ENCODE measurements around the gene ANKMY2. TPM values are rescaled to one million over a fixed set of nuclear protein-coding genes. Genes with fewer than 3 reads are reported as not detected.
"Not testable (repeated sequence)": the region's sequence is repeated elsewhere in the genome, so short reads cannot be mapped to it uniquely, and the experiment has no call there.

The ANKMY2 gene
- total RNA-seq, 1 donor from 2014 or later, result 36.5 TPM

- no peak for DNase-seq (ENCODE audit: low spot score)
- intact Hi-C loops (cut with DNase I), result no loop called here
These were observed 8.9 kb downstream of the ANKMY2 start for GRCh38 chr7:16636555-16637101.

- intact Hi-C loops (cut with DNase I), result no loop called here
- DNase-seq (ENCODE audit: low spot score), result no peak
These were observed 11.2 kb downstream of the ANKMY2 start for GRCh38 chr7:16634271-16634738.

GRCh38 chr7:16630654-16631053, 14.9 kb downstream of the ANKMY2 start:
- DNase-seq (ENCODE audit: low spot score), result no peak
- intact Hi-C loops (cut with DNase I), result no loop called here

- intact Hi-C loops (cut with DNase I), result no loop called here
These were observed 18.3 kb downstream of the ANKMY2 start for GRCh38 chr7:16627236-16627635.

GRCh38 chr7:16626388-16626787, 19.2 kb downstream of the ANKMY2 start:
- no peak for DNase-seq (ENCODE audit: low spot score)
- intact Hi-C loops (cut with DNase I), result no loop called here

More at GRCh38 chr7:16627236-16627635, 18.3 kb downstream of the ANKMY2 start:
- no peak for DNase-seq (ENCODE audit: low spot score)

- intact Hi-C loops (cut with DNase I), result no loop called here
- no peak for DNase-seq (ENCODE audit: low spot score)
These were observed 25.6 kb downstream of the ANKMY2 start for GRCh38 chr7:16619979-16620408.

GRCh38 chr7:16616542-16616941, 29.0 kb downstream of the ANKMY2 start:
- intact Hi-C loops (cut with DNase I), result no loop called here
- no peak for DNase-seq (ENCODE audit: low spot score)

- intact Hi-C loops (cut with DNase I), result no loop called here
- no peak for DNase-seq (ENCODE audit: low spot score)
These were observed 29.4 kb downstream of the ANKMY2 start for GRCh38 chr7:16616122-16616521.

- intact Hi-C loops (cut with DNase I), result no loop called here
- no peak for DNase-seq (ENCODE audit: low spot score)
These were observed 30.3 kb downstream of the ANKMY2 start for GRCh38 chr7:16615228-16615627.

GRCh38 chr7:16611711-16612110, 33.8 kb downstream of the ANKMY2 start:
- intact Hi-C loops (cut with DNase I), result no loop called here
- no peak for DNase-seq (ENCODE audit: low spot score)

- intact Hi-C loops (cut with DNase I), result no loop called here
- DNase-seq (ENCODE audit: low spot score), result no peak
These were observed 35.6 kb downstream of the ANKMY2 start for GRCh38 chr7:16609842-16610450.

- no peak for DNase-seq (ENCODE audit: low spot score)
- intact Hi-C loops (cut with DNase I), result no loop called here
These were observed 38.9 kb downstream of the ANKMY2 start for GRCh38 chr7:16606704-16607103.

GRCh38 chr7:16604054-16604453, 41.5 kb downstream of the ANKMY2 start:
- intact Hi-C loops (cut with DNase I), result no loop called here
- no peak for DNase-seq (ENCODE audit: low spot score)

GRCh38 chr7:16603633-16604032, 41.9 kb downstream of the ANKMY2 start:
- intact Hi-C loops (cut with DNase I), result no loop called here
- no peak for DNase-seq (ENCODE audit: low spot score)

- DNase-seq (ENCODE audit: low spot score), result no peak
- intact Hi-C loops (cut with DNase I), result no loop called here
These were observed 45.7 kb downstream of the ANKMY2 start for GRCh38 chr7:16599860-16600259.

- no peak for DNase-seq (ENCODE audit: low spot score)
- intact Hi-C loops (cut with DNase I), result no loop called here
These were observed 47.5 kb downstream of the ANKMY2 start for GRCh38 chr7:16598015-16598414.

GRCh38 chr7:16595596-16595995, 50.0 kb downstream of the ANKMY2 start:
- intact Hi-C loops (cut with DNase I); DNase-seq (ENCODE audit: low spot score): not testable (repeated sequence)

GRCh38 chr7:16594676-16595075, 50.9 kb downstream of the ANKMY2 start:
- no peak for DNase-seq (ENCODE audit: low spot score)
- intact Hi-C loops (cut with DNase I), result no loop called here

- intact Hi-C loops (cut with DNase I), result no loop called here
- DNase-seq (ENCODE audit: low spot score), result no peak
These were observed 51.5 kb downstream of the ANKMY2 start for GRCh38 chr7:16594061-16594460.

GRCh38 chr7:16592395-16592794, 53.2 kb downstream of the ANKMY2 start:
- intact Hi-C loops (cut with DNase I), result no loop called here
- no peak for DNase-seq (ENCODE audit: low spot score)

GRCh38 chr7:16590424-16590823, 55.1 kb downstream of the ANKMY2 start:
- DNase-seq (ENCODE audit: low spot score), result no peak
- intact Hi-C loops (cut with DNase I), result no loop called here

GRCh38 chr7:16589881-16590280, 55.7 kb downstream of the ANKMY2 start:
- intact Hi-C loops (cut with DNase I), result no loop called here
- no peak for DNase-seq (ENCODE audit: low spot score)

Measured in cardiac septum (tissue), 1 donor.